Gastroesophageal sphincter (tissue), 4 donors: ENCODE data around the gene GXYLT1. TPM values are rescaled to one million over a fixed set of nuclear protein-coding genes. Genes with fewer than 3 reads are reported as not detected.

Experiments
- ATAC-seq: fragments of 150-250 bp; one replicate; pipeline ENCODE4 v1.9.1; 2016; ENCODE audit warnings: mild to moderate bottlenecking, moderate library complexity
- H3K27ac ChIP-seq, 4 donors: fragments of 200-600 bp; sonication (generic) in 3 of 4; 1 replicate in 3 of 4; 2 replicates in 1 of 4; pipeline ENCODE4 v1.5.1; 2016 to 2019
- H3K27me3 ChIP-seq: fragments of 200-600 bp; sonication (generic); one replicate; pipeline ENCODE4 v1.5.1; 2019
- H3K36me3 ChIP-seq, 2 donors: fragments of 200-600 bp; sonication (generic); one replicate each; pipeline ENCODE4 v1.5.1; 2019; ENCODE audit warnings: control low read depth in 1 of 2
- H3K4me1 ChIP-seq, 3 donors: fragments of 200-600 bp; sonication (generic); 1 replicate in 2 of 3; 2 replicates in 1 of 3; pipeline ENCODE4 v1.5.1; 2016 to 2019; ENCODE audit warnings: control low read depth in 2 of 3
- H3K4me3 ChIP-seq, 2 donors: fragments of 200-600 bp; sonication (generic); one replicate each; pipeline ENCODE4 v1.5.1; 2019; ENCODE audit warnings: mild to moderate bottlenecking in 1 of 2, moderate library complexity in 1 of 2
- H3K9me3 ChIP-seq, 3 donors: fragments of 200-600 bp; sonication (generic); one replicate each; pipeline ENCODE4 v1.5.1; 2017 to 2019; ENCODE audit warnings: control low read depth in 2 of 3
- CTCF ChIP-seq, 4 experiments: fragments of 200-600 bp in 2 of 4; fragments of 450-650 bp in 2 of 4; sonication (generic) in 1 of 4; IDR thresholded peaks; one replicate each; pipeline ENCODE4 v1.5.1; 2017 to 2019; ENCODE audit warnings: antibody characterized with exemption in 4 of 4, mild to moderate bottlenecking in 2 of 4, moderate library complexity in 2 of 4
- EP300 ChIP-seq: sonication (generic); formaldehyde crosslinking; IDR thresholded peaks from one replicate; pipeline ENCODE4 v1.6.1; 2017; ENCODE audit warnings: antibody characterized with exemption, mild to moderate bottlenecking
- POLR2A ChIP-seq, 2 donors: fragments of 450-650 bp; IDR thresholded peaks; one replicate each; pipeline ENCODE4 v1.6.1; 2017; ENCODE audit warnings: antibody characterized with exemption in 2 of 2, mild to moderate bottlenecking in 2 of 2, moderate library complexity in 1 of 2
- POLR2AphosphoS5 ChIP-seq: sonication (generic); formaldehyde crosslinking; IDR thresholded peaks from one replicate; pipeline ENCODE4 v1.6.1; 2017; ENCODE audit warnings: antibody characterized with exemption
- WGBS, 2 donors: methylation state at CpG; one replicate each; pipeline ENCODE4 v1.1.5; 2018; ENCODE audit warnings: low coverage in 1 of 2; 5-methylcytosine and 5-hydroxymethylcytosine counted together
- total RNA-seq, 4 donors: library from RNA; depleted of rRNA; stranded (reverse); fragments of >200 nt; gene quantifications; one replicate each; pipeline ENCODE4 v1.1.0, GENCODE V29; 2016

GXYLT1 gene
- total RNA-seq, 4 donors from 2014 or later = 6.9 to 11.6 (median 8.3) TPM

- Histone ChIP-seq H3K27ac (no peak overlapping the region), H3K27me3 (no peaks in the 10 kb centered on the region), H3K4me3 (no peak overlapping the region), H3K9me3 (no peaks in the 10 kb centered on the region), H3K4me1 (no peaks in the 10 kb centered on the region), H3K36me3 (peaks cover 0 to 31% of the 10 kb centered on the region in 2 donors)
- no peak for TF ChIP-seq POLR2A (IDR thresholded peaks at IDR 0.05)
- TF ChIP-seq CTCF (IDR thresholded peaks at IDR 0.05) = no peak
- ATAC-seq = no peak
- WGBS, 2 donors = 59 to 72% methylated on average over 5 of the region's 5 CpGs
Measured at GRCh38 chr12:42097971-42098370, 46.7 kb downstream of the GXYLT1 start.

GRCh38 chr12:42094277-42094676 is 50.4 kb downstream of the GXYLT1 start:
- Histone ChIP-seq H3K4me3 (no peak overlapping the region), H3K36me3 (peaks cover 0 to 34% of the 10 kb centered on the region in 2 donors), H3K9me3 (no peaks in the 10 kb centered on the region), H3K27ac (no peak overlapping the region), H3K4me1 (peaks cover 0 to 22% (median 0%) of the 10 kb centered on the region in 3 donors), H3K27me3 (no peaks in the 10 kb centered on the region)
- ATAC-seq = no peak
- WGBS, 2 donors = 71% methylated on average over 5 of the region's 5 CpGs; no CpG with 5 or more reads in 1 of the 2 donors
- no peak for TF ChIP-seq POLR2A (IDR thresholded peaks at IDR 0.05)
- no peak for TF ChIP-seq CTCF (IDR thresholded peaks at IDR 0.05)
- no peak for TF ChIP-seq POLR2AphosphoS5
- no peak for TF ChIP-seq EP300

GRCh38 chr12:42091769-42092168 is 52.9 kb downstream of the GXYLT1 start:
- no peak for ATAC-seq
- no peaks in the 10 kb centered on the region for H3K9me3 ChIP-seq
- WGBS, 2 donors = 32 to 43% methylated on average over 2 of the region's 2 CpGs
- no peak overlapping the region for H3K27ac ChIP-seq
- H3K27me3 ChIP-seq = no peaks in the 10 kb centered on the region
- TF ChIP-seq POLR2AphosphoS5 = no peak
- TF ChIP-seq POLR2A (IDR thresholded peaks at IDR 0.05) = no peak
- no peak for TF ChIP-seq CTCF (IDR thresholded peaks at IDR 0.05)
- no peak for TF ChIP-seq EP300
- no peak overlapping the region for H3K4me3 ChIP-seq
- peaks cover 0 to 22% (median 0%) of the 10 kb centered on the region in 3 donors for H3K4me1 ChIP-seq
- peaks cover 0 to 26% of the 10 kb centered on the region in 2 donors for H3K36me3 ChIP-seq

- TF ChIP-seq POLR2A (IDR thresholded peaks at IDR 0.05) = no peak
- TF ChIP-seq POLR2AphosphoS5 = no peak
- no peak for TF ChIP-seq EP300
- no peak for TF ChIP-seq CTCF (IDR thresholded peaks at IDR 0.05)
- ATAC-seq = no peak
- Histone ChIP-seq H3K4me3 (no peak overlapping the region), H3K27me3 (no peaks in the 10 kb centered on the region), H3K27ac (no peak overlapping the region), H3K4me1 (peaks cover 0 to 22% (median 0%) of the 10 kb centered on the region in 3 donors), H3K36me3 (peaks cover 0 to 17% of the 10 kb centered on the region in 2 donors), H3K9me3 (no peaks in the 10 kb centered on the region)
Measured at GRCh38 chr12:42090899-42091298, 53.8 kb downstream of the GXYLT1 start.

GRCh38 chr12:42086031-42086430 is 58.6 kb downstream of the GXYLT1 start:
- Histone ChIP-seq H3K9me3 (no peaks in the 10 kb centered on the region), H3K4me1 (peaks cover 0 to 17% (median 0%) of the 10 kb centered on the region in 3 donors), H3K27me3 (no peaks in the 10 kb centered on the region), H3K4me3 (no peak overlapping the region), H3K36me3 (peaks cover 0 to 21% of the 10 kb centered on the region in 2 donors), H3K27ac (no peak overlapping the region)
- WGBS, 2 donors = 14 to 36% methylated on average over 2 of the region's 2 CpGs
- no peak for ATAC-seq
- TF ChIP-seq CTCF (IDR thresholded peaks at IDR 0.05) (no peak), POLR2AphosphoS5 (no peak), EP300 (no peak), POLR2A (IDR thresholded peaks at IDR 0.05) (no peak)
